Measurements from ENCODE around the gene RSPO1. TPM values are rescaled to one million over a fixed set of nuclear protein-coding genes. Genes with fewer than 3 reads are reported as not detected.

RSPO1 gene
- total RNA-seq, 1 experiment from 2014 or later, result not detected

- DNase-seq, result no peak
- Histone ChIP-seq H3K9me2 (ENCODE audit: insufficient read depth) (no peaks in the 10 kb centered on the region), H3K27ac (no peak overlapping the region), H3F3A (ENCODE audit: insufficient read depth, low read depth) (no peaks in the 10 kb centered on the region), H4K20me1 (ENCODE audit: insufficient read depth) (no peaks in the 10 kb centered on the region), H3K9me3 (ENCODE audit: insufficient read depth, low read depth) (no peaks in the 10 kb centered on the region), H3K4me2 (no peak overlapping the region), H3K36me3 (ENCODE audit: low read depth) (no peaks in the 10 kb centered on the region), H3K79me2 (ENCODE audit: low read depth) (no peaks in the 10 kb centered on the region), H3K4me1 (replicated peaks; ENCODE audit: insufficient read depth) (no peaks in the 10 kb centered on the region), H2AFZ (no peak overlapping the region), H3K4me3 (no peak overlapping the region), H3K27me3 (ENCODE audit: insufficient read depth, low read depth) (peaks cover 43% of the 10 kb centered on the region)
- intact Hi-C loops (cut with micrococcal nuclease; ENCODE audit: unreplicated experiment), result no loop called here
- TF ChIP-seq EZH2 (IDR thresholded peaks at IDR 0.05; ENCODE audit: low read depth) (no peak), CTCF (conservative IDR thresholded peaks at IDR 0.05) (no peak)
- ChIA-PET POLR2A (ENCODE audit: unreplicated experiment) (no interaction called here), CTCF (no interaction called here)
- BruUV-seq (replicated peaks), result no TSS peak
Measured at GRCh38 chr1:37647281-37647680, 12.6 kb upstream of the RSPO1 start.

GRCh38 chr1:37641059-37641458 lies 6.4 kb upstream of the RSPO1 start:
- Histone ChIP-seq H3K27ac (no peak overlapping the region), H4K20me1 (ENCODE audit: insufficient read depth) (no peaks in the 10 kb centered on the region), H3K9me3 (ENCODE audit: insufficient read depth, low read depth) (no peaks in the 10 kb centered on the region), H3K4me2 (no peak overlapping the region), H3K27me3 (ENCODE audit: insufficient read depth, low read depth) (peaks cover 92% of the 10 kb centered on the region), H3K4me3 (no peak overlapping the region), H3K9me2 (ENCODE audit: insufficient read depth) (no peaks in the 10 kb centered on the region), H3K36me3 (ENCODE audit: low read depth) (no peaks in the 10 kb centered on the region), H3K79me2 (ENCODE audit: low read depth) (no peaks in the 10 kb centered on the region), H2AFZ (no peak overlapping the region), H3F3A (ENCODE audit: insufficient read depth, low read depth) (no peaks in the 10 kb centered on the region), H3K4me1 (replicated peaks; ENCODE audit: insufficient read depth) (no peaks in the 10 kb centered on the region)
- BruUV-seq (replicated peaks), result no TSS peak
- TF ChIP-seq EZH2 (IDR thresholded peaks at IDR 0.05; ENCODE audit: low read depth), result no peak
- no peak for TF ChIP-seq CTCF (conservative IDR thresholded peaks at IDR 0.05)
- DNase-seq, result no peak
- ChIA-PET CTCF (no interaction called here), POLR2A (ENCODE audit: unreplicated experiment) (no interaction called here)
- intact Hi-C loops (cut with micrococcal nuclease; ENCODE audit: unreplicated experiment), result no loop called here

- BruUV-seq (replicated peaks), result no TSS peak
- POLR2A ChIA-PET (ENCODE audit: unreplicated experiment), result no interaction called here
- TF ChIP-seq CTCF (conservative IDR thresholded peaks at IDR 0.05), result no peak
- TF ChIP-seq EZH2 (IDR thresholded peaks at IDR 0.05; ENCODE audit: low read depth), result no peak
Measured at GRCh38 chr1:37636435-37636834, 1.7 kb upstream of the RSPO1 start.

More at GRCh38 chr1:37636435-37636834, 1.7 kb upstream of the RSPO1 start:
- H3K36me3 ChIP-seq (ENCODE audit: low read depth), result no peaks in the 10 kb centered on the region
- intact Hi-C loops (cut with micrococcal nuclease; ENCODE audit: unreplicated experiment), result no loop called here
- H4K20me1 ChIP-seq (ENCODE audit: insufficient read depth), result no peaks in the 10 kb centered on the region; the same call in 1 of the 2 replicates
- no peak overlapping the region for H2AFZ ChIP-seq
- H3F3A ChIP-seq (ENCODE audit: insufficient read depth, low read depth), result no peaks in the 10 kb centered on the region
- H3K4me2 ChIP-seq, result no peak overlapping the region
- DNase-seq, result no peak
- H3K27ac ChIP-seq, result no peak overlapping the region
- H3K4me1 ChIP-seq (replicated peaks; ENCODE audit: insufficient read depth), result no peaks in the 10 kb centered on the region
- H3K4me3 ChIP-seq, result no peak overlapping the region
- H3K9me3 ChIP-seq (ENCODE audit: insufficient read depth, low read depth), result no peaks in the 10 kb centered on the region
- no peaks in the 10 kb centered on the region for H3K79me2 ChIP-seq (ENCODE audit: low read depth)
- CTCF ChIA-PET, result no interaction called here
- H3K27me3 ChIP-seq (ENCODE audit: insufficient read depth, low read depth), result peaks cover 100% of the 10 kb centered on the region
- H3K9me2 ChIP-seq (ENCODE audit: insufficient read depth), result no peaks in the 10 kb centered on the region

Measured in PC-9 (cell line).